Astrocyte of the cerebellum (primary cell): ENCODE measurements around the gene MTHFSD.

Experiments
- DNase-seq: peaks from one replicate; pipeline ENCODE4 v3.0.0-alpha.2; 2011; ENCODE audit warnings: low read depth
- H3K4me3 ChIP-seq: 2 replicates; pipeline ENCODE4 v1.5.1; 2011; ENCODE audit warnings: mild to moderate bottlenecking, low read depth, low read length, moderate library complexity
- CTCF ChIP-seq: IDR thresholded peaks from 2 replicates; pipeline ENCODE4 v1.5.1; 2012; ENCODE audit warnings: low read length, low read depth, moderate library complexity, mild to moderate bottlenecking; ENCODE audit errors: missing control alignments
- in situ Hi-C: cut with HindIII; loops from 2 replicates; pipeline ENCODE4 v1.10.0; 2017; ENCODE audit warnings: low sequenced_read_pairs

Gene MTHFSD

GRCh38 chr16:86507173-86508027 is 47.6 kb downstream of the MTHFSD start:
- no peak for DNase-seq
- TF ChIP-seq CTCF = no peak
- peak overlapping the region; percentile 71 for H3K4me3 ChIP-seq
- in situ Hi-C loops = no loop called here

- no peak for DNase-seq
- no peak for TF ChIP-seq CTCF
- peak overlapping the region; percentile 9 for H3K4me3 ChIP-seq
- in situ Hi-C loops = no loop called here
Observed at GRCh38 chr16:86505899-86506864, 48.9 kb downstream of the MTHFSD start.

- in situ Hi-C loops = no loop called here
- no peak for DNase-seq
- TF ChIP-seq CTCF = no peak
- H3K4me3 ChIP-seq = peak overlapping the region; percentile 12
Observed at GRCh38 chr16:86505185-86505898, 49.7 kb downstream of the MTHFSD start.

GRCh38 chr16:86504315-86505184 is 50.5 kb downstream of the MTHFSD start:
- TF ChIP-seq CTCF = no peak
- DNase-seq = no peak
- H3K4me3 ChIP-seq = no peak overlapping the region
- in situ Hi-C loops = no loop called here

- H3K4me3 ChIP-seq = no peak overlapping the region
- no peak for DNase-seq
- in situ Hi-C loops = no loop called here
- TF ChIP-seq CTCF = no peak
Observed at GRCh38 chr16:86503830-86504229, 51.2 kb downstream of the MTHFSD start.
